GM12878 (cell line): Measurements from ENCODE around the gene NUP210. TPM values are rescaled to one million over a fixed set of nuclear protein-coding genes. Genes with fewer than 3 reads are reported as not detected.

Experiments
- ATAC-seq: fragments of 200-7000 bp; cut with Tn5 transposase; 3 replicates; pipeline ENCODE4 v1.9.1; 2020; ENCODE audit warnings: mild to moderate bottlenecking, moderate library complexity
- BruUV-seq: library from RNA; stranded (reverse); fragments of 400-500 nt; replicated peaks from 2 replicates; lab custom pipeline; 2021; lab: Mats Ljungman, UMichigan
- CTCF ChIA-PET: fragments of 300-600 bp; sonication (Branson Sonifier 250); formaldehyde crosslinking; extraction: SDS; loops from one replicate; lab custom pipeline; 2021; ENCODE audit warnings: inconsistent platforms; lab: Yijun Ruan, JAX
- POLR2A ChIA-PET: fragments of 350-600 bp; formaldehyde crosslinking; extraction: SDS; loops from one replicate; lab custom pipeline; 2021; ENCODE audit warnings: inconsistent platforms; lab: Charles Lee
- RAD21 ChIA-PET: fragments of 300-600 bp; sonication (Branson Sonifier 250); formaldehyde crosslinking; loops from one replicate; lab custom pipeline; 2023; ENCODE audit warnings: antibody characterized with exemption; ENCODE audit not compliant: unreplicated experiment; lab: Charles Lee
- SMC1A ChIA-PET: fragments of 300-600 bp; sonication (Branson Sonifier 250); formaldehyde crosslinking; loops from one replicate; lab custom pipeline; 2023; ENCODE audit not compliant: unreplicated experiment, uncharacterized antibody; lab: Charles Lee
- DNase-seq: peaks from one replicate; pipeline ENCODE4 v3.0.0-alpha.2; 2011; ENCODE audit warnings: low read depth, low spot score
- FAIRE-seq: peaks from 3 replicates; lab custom pipeline; 2011; peaks lifted over from hg19 to GRCh38; lab: Jason Lieb, UNC
- H2AFZ ChIP-seq: 2 replicates; pipeline ENCODE4 v1.6.0; 2011; ENCODE audit warnings: low read depth, low read length, control low read depth; ENCODE audit not compliant: control insufficient read depth
- H3K27ac ChIP-seq: 2 replicates; pipeline ENCODE4 v1.5.1; 2011; ENCODE audit warnings: control low read depth; ENCODE audit not compliant: control insufficient read depth, insufficient read depth
- H3K27me3 ChIP-seq, 2 experiments: replicated peaks in 1 of 2; 2 replicates each; pipeline versions ENCODE4 v1.6.0 to v1.6.1; 2011; ENCODE audit warnings: low read length in 1 of 2; ENCODE audit not compliant: control insufficient read depth in 2 of 2, insufficient read depth in 2 of 2
- H3K36me3 ChIP-seq, 2 experiments: 2 replicates each; pipeline ENCODE4 v1.5.1; 2011; ENCODE audit warnings: low read length in 1 of 2; ENCODE audit not compliant: control insufficient read depth in 2 of 2, insufficient read depth in 2 of 2
- H3K4me1 ChIP-seq: 2 replicates; pipeline ENCODE4 v1.6.1; 2011; ENCODE audit warnings: mild to moderate bottlenecking, low read length, moderate library complexity, mixed read lengths; ENCODE audit not compliant: control insufficient read depth, insufficient read depth
- H3K4me2 ChIP-seq: 2 replicates; pipeline ENCODE4 v1.6.0; 2011; ENCODE audit warnings: control low read depth; ENCODE audit not compliant: control insufficient read depth, insufficient read depth
- H3K4me3 ChIP-seq: fragments of 200-600 bp; sonication (generic); 2 replicates; pipeline ENCODE4 v1.5.1; 2016
- H3K79me2 ChIP-seq: 2 replicates; pipeline ENCODE4 v1.6.0; 2011; ENCODE audit warnings: low read length; ENCODE audit not compliant: control insufficient read depth, insufficient read depth
- H3K9ac ChIP-seq: 2 replicates; pipeline ENCODE4 v1.8.0; 2011; ENCODE audit warnings: low read length, control low read depth, mixed read lengths; ENCODE audit not compliant: control insufficient read depth, insufficient read depth
- H3K9me3 ChIP-seq: replicated peaks from 3 replicates; pipeline ENCODE4 v1.5.1; 2011; ENCODE audit warnings: mild to moderate bottlenecking, low read length; ENCODE audit not compliant: control insufficient read depth, insufficient read depth
- H4K20me1 ChIP-seq: 2 replicates; pipeline ENCODE4 v1.6.0; 2011; ENCODE audit not compliant: control insufficient read depth, insufficient read depth
- CHD1 ChIP-seq: IDR thresholded peaks from 2 replicates; pipeline ENCODE4 v1.6.1; 2012; ENCODE audit warnings: low read depth, low read length, improper control_type of control experiment
- NRF1 ChIP-seq: conservative IDR thresholded peaks from 2 replicates; pipeline ENCODE4 v1.6.1; 2011; ENCODE audit warnings: mild to moderate bottlenecking, low read depth, low read length, improper control_type of control experiment
- SREBF1 ChIP-seq: IDR thresholded peaks from 2 replicates; pipeline ENCODE4 v1.6.1; 2012; ENCODE audit warnings: mild to moderate bottlenecking, low read length
- ZNF622 ChIP-seq: fragments of 450-650 bp; IDR thresholded peaks from 2 replicates; pipeline ENCODE4 v1.6.1; 2017; ENCODE audit warnings: mild to moderate bottlenecking, inconsistent platforms
- WGBS: methylation state at CpG from one replicate; pipeline ENCODE4 v1.1.6; 2016; ENCODE audit warnings: low lambda C conversion rate; ENCODE audit not compliant: insufficient replicate concordance, insufficient coverage; ENCODE audit errors: missing lambda C conversion rate; 5-methylcytosine and 5-hydroxymethylcytosine counted together
- in situ Hi-C: fragments of 300-500 bp; cut with MboI; formaldehyde crosslinking; loops from 9 replicates; pipeline ENCODE4 v1.14.3; 2018; ENCODE audit warnings: mixed read lengths
- intact Hi-C: fragments of 100-400 bp; cut with micrococcal nuclease; formaldehyde crosslinking; loops from one replicate; pipeline ENCODE4 v1.14.2; 2022; ENCODE audit not compliant: unreplicated experiment
- polyA plus RNA-seq, 11 experiments: library from polyadenylated mRNA; depleted of rRNA in 4 of 11; unstranded in 6 of 11; stranded (reverse) in 5 of 11; fragments of >200 nt; fragmentation: Nextera tagmentation in 4 of 11; fragmentation: Illumina TruSeq in 1 of 11; extraction: Ambion mirVana in 4 of 11; extraction: Trizol in 1 of 11; gene quantifications; 1 replicate in 1 of 11; 2 replicates in 10 of 11; pipeline versions ENCODE4 v1.2.1 to v1.2.3, GENCODE V29; 2011 to 2016; ENCODE audit warnings: inconsistent platforms in 2 of 11, missing spikeins in 2 of 11, low read depth in 1 of 11
- total RNA-seq, 4 experiments: library from RNA; depleted of rRNA in 3 of 4; stranded (reverse); fragments of >200 nt in 3 of 4; fragmentation: Illumina TruSeq in 1 of 4; extraction: Trizol in 1 of 4; gene quantifications; 2 replicates each; pipeline versions ENCODE4 v1.2.1 to v1.2.3, GENCODE V29; 2013 to 2021
- TF ChIP-seq, protein P1 (sequence below): fragments of 450-650 bp; IDR thresholded peaks from 2 replicates; pipeline ENCODE4 v1.6.1; 2017; ENCODE audit warnings: mild to moderate bottlenecking

NUP210 gene
- total and polyA plus RNA-seq, 10 of the 15 experiments (the other 5 are each of a cell fraction or from before 2014, with no cell fraction given), result 2.9 to 150 (median 76.0) TPM

GRCh38 chr3:13379201-13379830, 40.8 kb downstream of the NUP210 start:
- no peaks in the 10 kb centered on the region for H3K27me3 ChIP-seq
- RAD21 ChIA-PET, result interaction anchor here (1.2 kb wide), 1 partner anchor 149 kb away, joined by 3 read pairs; no protein-coding TSS in a partner anchor
- intact Hi-C loops, result no loop called here

More at GRCh38 chr3:13379201-13379830, 40.8 kb downstream of the NUP210 start:
- no peak for FAIRE-seq
- no peak overlapping the region for H3K9ac ChIP-seq
- WGBS, result 67% methylated on average over 20 of the region's 20 CpGs
- no peak for DNase-seq
- CTCF ChIA-PET, result interaction anchor here (1.4 to 2.4 kb wide), 3 partner anchors 9 to 287 kb away, joined by 3 to 6 read pairs (median 6); no protein-coding TSS in a partner anchor
- no peak overlapping the region for H2AFZ ChIP-seq
- no peaks in the 10 kb centered on the region for H3K4me1 ChIP-seq
- H3K27ac ChIP-seq, result no peak overlapping the region
- no TSS peak for BruUV-seq
- ATAC-seq, result no peak
- POLR2A ChIA-PET, result no interaction called here
- H3K9me3 ChIP-seq, result no peaks in the 10 kb centered on the region
- no peaks in the 10 kb centered on the region; the same call in 1 of the 2 replicates for H4K20me1 ChIP-seq
- TF ChIP-seq CHD1 (no peak), ZNF622 (no peak), SREBF1 (no peak), NRF1 (no peak)
- TF ChIP-seq, protein P1, sequence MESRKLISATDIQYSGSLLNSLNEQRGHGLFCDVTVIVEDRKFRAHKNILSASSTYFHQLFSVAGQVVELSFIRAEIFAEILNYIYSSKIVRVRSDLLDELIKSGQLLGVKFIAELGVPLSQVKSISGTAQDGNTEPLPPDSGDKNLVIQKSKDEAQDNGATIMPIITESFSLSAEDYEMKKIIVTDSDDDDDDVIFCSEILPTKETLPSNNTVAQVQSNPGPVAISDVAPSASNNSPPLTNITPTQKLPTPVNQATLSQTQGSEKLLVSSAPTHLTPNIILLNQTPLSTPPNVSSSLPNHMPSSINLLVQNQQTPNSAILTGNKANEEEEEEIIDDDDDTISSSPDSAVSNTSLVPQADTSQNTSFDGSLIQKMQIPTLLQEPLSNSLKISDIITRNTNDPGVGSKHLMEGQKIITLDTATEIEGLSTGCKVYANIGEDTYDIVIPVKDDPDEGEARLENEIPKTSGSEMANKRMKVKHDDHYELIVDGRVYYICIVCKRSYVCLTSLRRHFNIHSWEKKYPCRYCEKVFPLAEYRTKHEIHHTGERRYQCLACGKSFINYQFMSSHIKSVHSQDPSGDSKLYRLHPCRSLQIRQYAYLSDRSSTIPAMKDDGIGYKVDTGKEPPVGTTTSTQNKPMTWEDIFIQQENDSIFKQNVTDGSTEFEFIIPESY, result no peak
- no peak overlapping the region for H3K4me3 ChIP-seq
- no peaks in the 10 kb centered on the region for H3K79me2 ChIP-seq
- in situ Hi-C loops, result no loop called here
- SMC1A ChIA-PET, result interaction anchor here (1.4 kb wide), 2 partner anchors 38 to 74 kb away, joined by 5 to 6 read pairs; no protein-coding TSS in a partner anchor
- H3K36me3 ChIP-seq, result peaks cover 35 to 43% of the 10 kb centered on the region in 2 experiments
- no peak overlapping the region for H3K4me2 ChIP-seq
